ENCODE data around the gene KDR. TPM values are rescaled to one million over a fixed set of nuclear protein-coding genes. Genes with fewer than 3 reads are reported as not detected.

The KDR gene
- total RNA-seq, 4 donors from 2014 or later: 4.3 to 13.9 (median 8.7) TPM

GRCh38 chr4:55029321-55029720 is 96.1 kb downstream of the KDR start:
- intact Hi-C loops (cut with DNase I; ENCODE audit: low total_unique reads): no loop called here
- TF ChIP-seq CTCF (IDR thresholded peaks at IDR 0.05) (no peak), POLR2A (IDR thresholded peaks at IDR 0.05) (no peak)
- 78 to 90% methylated on average over 1 of the region's 1 CpG for WGBS, 2 donors
- no peak overlapping the region for H3K4me3 ChIP-seq (ENCODE audit: low read depth, poor library complexity, severe bottlenecking)
- DNase-seq (ENCODE audit: low spot score in 2 of 2): no peak

Other genes starting within 250 kb of the KDR start
- gene SRD5A3, start 220.6 kb upstream of the KDR start, total RNA-seq: 10 to 100 TPM in 2 of 4 donors, 1 to 10 TPM in 2; 6.9 to 21.7 (median 9.3) TPM